A549 (cell line): Measurements from ENCODE around the gene ANKFY1.

Experiments used
- BCL3 ChIP-seq: fragments of >200 bp; sonication (Bioruptor Twin); formaldehyde crosslinking; IDR thresholded peaks from 3 replicates; pipeline ENCODE4 v1.6.1; 2016
- CBX8 ChIP-seq: fragments of 200-600 bp; sonication (generic); IDR thresholded peaks from 2 replicates; pipeline ENCODE4 v1.6.1; 2016
- CHD4 ChIP-seq: fragments of 200-600 bp; sonication (generic); IDR thresholded peaks from 2 replicates; pipeline ENCODE4 v1.6.1; 2016; ENCODE audit warnings: antibody characterized with exemption, mild to moderate bottlenecking, borderline replicate concordance
- CTCF ChIP-seq: fragments of >200 bp; sonication (Bioruptor Twin); formaldehyde crosslinking; IDR thresholded peaks from 3 replicates; pipeline ENCODE4 v1.5.1; 2016
- HES2 ChIP-seq: fragments of >200 bp; sonication (Bioruptor Twin); formaldehyde crosslinking; IDR thresholded peaks from 2 replicates; pipeline ENCODE4 v1.6.1; 2016
- MYC ChIP-seq: IDR thresholded peaks from 2 replicates; pipeline ENCODE4 v1.6.1; 2012; ENCODE audit warnings: mild to moderate bottlenecking, inconsistent platforms, low read length, improper control_type of control experiment, borderline replicate concordance
- POLR2A ChIP-seq: IDR thresholded peaks from 2 replicates; pipeline ENCODE4 v1.6.1; 2012; ENCODE audit warnings: mild to moderate bottlenecking, low read length
- RCOR1 ChIP-seq: fragments of 150-350 bp; IDR thresholded peaks from 2 replicates; pipeline ENCODE4 v1.6.1; 2014; ENCODE audit warnings: antibody characterized with exemption, low read length, low read depth
- TP53 ChIP-seq: fragments of 250-450 bp; sonication (Bioruptor Pico); IDR thresholded peaks from 2 replicates; pipeline ENCODE4 v1.5.0; 2021; ENCODE audit warnings: mild to moderate bottlenecking, moderate library complexity
- USF2 ChIP-seq: fragments of 450-650 bp; IDR thresholded peaks from 2 replicates; pipeline ENCODE4 v1.6.1; 2014; ENCODE audit warnings: antibody characterized with exemption
- TF ChIP-seq, protein P1 (sequence below): fragments of 200-600 bp; sonication (generic); IDR thresholded peaks from 2 replicates; pipeline ENCODE4 v1.6.1; 2016; ENCODE audit warnings: antibody characterized with exemption, mild to moderate bottlenecking, moderate library complexity
- TF ChIP-seq, protein P2 (sequence below): IDR thresholded peaks from 2 replicates; pipeline ENCODE4 v1.6.1; 2012

- TF ChIP-seq, protein P1, sequence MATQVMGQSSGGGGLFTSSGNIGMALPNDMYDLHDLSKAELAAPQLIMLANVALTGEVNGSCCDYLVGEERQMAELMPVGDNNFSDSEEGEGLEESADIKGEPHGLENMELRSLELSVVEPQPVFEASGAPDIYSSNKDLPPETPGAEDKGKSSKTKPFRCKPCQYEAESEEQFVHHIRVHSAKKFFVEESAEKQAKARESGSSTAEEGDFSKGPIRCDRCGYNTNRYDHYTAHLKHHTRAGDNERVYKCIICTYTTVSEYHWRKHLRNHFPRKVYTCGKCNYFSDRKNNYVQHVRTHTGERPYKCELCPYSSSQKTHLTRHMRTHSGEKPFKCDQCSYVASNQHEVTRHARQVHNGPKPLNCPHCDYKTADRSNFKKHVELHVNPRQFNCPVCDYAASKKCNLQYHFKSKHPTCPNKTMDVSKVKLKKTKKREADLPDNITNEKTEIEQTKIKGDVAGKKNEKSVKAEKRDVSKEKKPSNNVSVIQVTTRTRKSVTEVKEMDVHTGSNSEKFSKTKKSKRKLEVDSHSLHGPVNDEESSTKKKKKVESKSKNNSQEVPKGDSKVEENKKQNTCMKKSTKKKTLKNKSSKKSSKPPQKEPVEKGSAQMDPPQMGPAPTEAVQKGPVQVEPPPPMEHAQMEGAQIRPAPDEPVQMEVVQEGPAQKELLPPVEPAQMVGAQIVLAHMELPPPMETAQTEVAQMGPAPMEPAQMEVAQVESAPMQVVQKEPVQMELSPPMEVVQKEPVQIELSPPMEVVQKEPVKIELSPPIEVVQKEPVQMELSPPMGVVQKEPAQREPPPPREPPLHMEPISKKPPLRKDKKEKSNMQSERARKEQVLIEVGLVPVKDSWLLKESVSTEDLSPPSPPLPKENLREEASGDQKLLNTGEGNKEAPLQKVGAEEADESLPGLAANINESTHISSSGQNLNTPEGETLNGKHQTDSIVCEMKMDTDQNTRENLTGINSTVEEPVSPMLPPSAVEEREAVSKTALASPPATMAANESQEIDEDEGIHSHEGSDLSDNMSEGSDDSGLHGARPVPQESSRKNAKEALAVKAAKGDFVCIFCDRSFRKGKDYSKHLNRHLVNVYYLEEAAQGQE, result no peak
- TF ChIP-seq CTCF (no peak), POLR2A (no peak), CBX8 (no peak), BCL3 (no peak), MYC (no peak), RCOR1 (no peak), CHD4 (no peak), HES2 (no peak), USF2 (no peak), TP53 (CRISPR knock-in tag) (no peak)
- TF ChIP-seq, protein P2, sequence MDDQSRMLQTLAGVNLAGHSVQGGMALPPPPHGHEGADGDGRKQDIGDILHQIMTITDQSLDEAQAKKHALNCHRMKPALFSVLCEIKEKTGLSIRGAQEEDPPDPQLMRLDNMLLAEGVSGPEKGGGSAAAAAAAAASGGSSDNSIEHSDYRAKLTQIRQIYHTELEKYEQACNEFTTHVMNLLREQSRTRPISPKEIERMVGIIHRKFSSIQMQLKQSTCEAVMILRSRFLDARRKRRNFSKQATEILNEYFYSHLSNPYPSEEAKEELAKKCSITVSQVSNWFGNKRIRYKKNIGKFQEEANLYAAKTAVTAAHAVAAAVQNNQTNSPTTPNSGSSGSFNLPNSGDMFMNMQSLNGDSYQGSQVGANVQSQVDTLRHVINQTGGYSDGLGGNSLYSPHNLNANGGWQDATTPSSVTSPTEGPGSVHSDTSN, result no peak
Observed at GRCh38 chr17:4147751-4148310, 115.9 kb downstream of the ANKFY1 start.
